NCI-H1092 treated with DMSO at 0.1 percent for 48 hours (cell line): Measurements from ENCODE around the gene ZNF185.

Experiments used
- DNase-seq: peaks from one replicate; lab custom pipeline; 2025; lab: John Stamatoyannopoulos, UW

The ZNF185 gene

GRCh38 chrX:152897222-152898131 lies at the start of gene ZNF185:
Gene ZNF185, plus strand, starts transcription at chrX:152898067. Its CDS starts 16,423 bp downstream, at chrX:152914490.
- no peak for DNase-seq

DNA sequence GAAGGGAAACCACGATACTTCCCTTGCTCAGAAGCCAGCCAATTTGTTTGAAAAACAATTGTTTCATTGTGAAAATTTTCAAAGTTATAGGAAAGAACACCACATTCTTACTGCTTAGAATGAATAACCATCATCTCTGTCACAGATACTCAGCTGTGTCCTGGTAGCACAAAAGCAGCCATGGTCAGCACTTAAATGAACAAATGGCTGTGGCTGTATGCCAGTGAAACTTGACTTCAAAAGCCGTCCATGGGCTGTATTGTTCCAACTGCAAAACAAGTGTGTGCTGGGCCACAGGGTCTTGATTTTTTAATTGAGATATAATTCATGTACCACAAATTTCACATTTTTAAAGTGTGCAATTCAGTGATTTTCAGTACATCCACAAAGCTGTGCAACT lies 47.4 kb upstream of the ZNF185 start:
- no peak for DNase-seq

DNA sequence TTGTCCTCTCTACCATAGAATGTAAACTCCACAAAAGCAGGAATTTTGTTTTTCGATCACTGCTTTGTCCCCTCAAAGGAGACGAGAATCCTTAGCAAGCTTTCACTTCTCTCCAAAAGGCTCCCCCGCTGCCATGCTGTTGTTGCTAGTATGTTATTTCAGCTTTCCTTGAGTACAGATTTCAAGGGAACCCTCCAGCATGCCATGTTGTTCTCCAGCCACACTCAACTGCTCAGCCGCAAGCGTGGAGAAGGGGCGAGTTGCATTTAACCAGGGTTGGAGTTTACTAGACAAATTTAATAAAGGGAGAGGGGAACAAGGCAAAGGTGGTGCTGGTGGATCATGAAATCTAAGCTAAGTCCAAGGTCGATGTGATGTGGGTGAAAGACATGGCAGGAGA lies 43.9 kb upstream of the ZNF185 start:
- no peak for DNase-seq

DNA sequence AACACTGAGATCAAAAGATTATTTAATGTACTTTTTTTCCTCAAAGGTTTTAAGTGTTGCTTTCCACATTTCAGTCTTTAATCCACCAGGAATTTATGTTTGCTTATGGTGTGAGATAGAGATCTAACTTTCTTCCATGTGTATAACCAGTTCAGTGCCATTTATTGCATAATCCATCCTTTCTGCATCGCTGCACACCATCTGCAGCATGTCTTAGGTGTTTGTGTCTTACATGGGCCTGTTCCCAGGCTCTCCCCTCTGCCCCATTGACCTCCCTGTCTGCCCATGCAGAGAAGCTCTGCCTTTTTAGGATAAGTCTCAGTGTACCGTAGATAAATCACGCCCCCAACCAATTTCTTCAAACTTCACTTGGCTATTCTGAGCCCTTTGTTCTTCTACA lies 36.8 kb upstream of the ZNF185 start:
- DNase-seq, result no peak

- no peak for DNase-seq
Measured at GRCh38 chrX:152861826-152862225, 36.0 kb upstream of the ZNF185 start.

- no peak for DNase-seq
Measured at GRCh38 chrX:152865232-152865920, 32.5 kb upstream of the ZNF185 start.

- no peak for DNase-seq
Measured at GRCh38 chrX:152866386-152866785, 31.5 kb upstream of the ZNF185 start.

DNA sequence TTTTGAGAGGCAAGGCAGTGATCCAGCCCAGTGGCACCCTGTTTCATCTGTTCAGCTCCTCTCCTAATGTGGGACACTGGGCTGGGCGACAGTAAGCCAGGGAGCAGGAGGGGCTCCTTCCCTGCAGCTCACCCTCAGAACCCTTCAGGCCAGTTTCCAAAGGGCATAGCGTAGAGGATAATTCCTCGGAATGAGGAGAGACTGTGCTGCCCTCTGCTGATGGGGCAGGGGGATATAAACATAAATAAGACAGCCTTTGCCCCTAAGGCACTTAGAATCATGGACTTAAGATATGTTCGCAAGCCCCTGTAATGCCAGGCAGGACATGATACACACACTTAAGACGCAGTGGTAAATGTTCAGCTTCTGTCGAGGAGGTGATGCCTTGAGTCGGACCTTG lies 27.9 kb upstream of the ZNF185 start:
- no peak for DNase-seq

DNA sequence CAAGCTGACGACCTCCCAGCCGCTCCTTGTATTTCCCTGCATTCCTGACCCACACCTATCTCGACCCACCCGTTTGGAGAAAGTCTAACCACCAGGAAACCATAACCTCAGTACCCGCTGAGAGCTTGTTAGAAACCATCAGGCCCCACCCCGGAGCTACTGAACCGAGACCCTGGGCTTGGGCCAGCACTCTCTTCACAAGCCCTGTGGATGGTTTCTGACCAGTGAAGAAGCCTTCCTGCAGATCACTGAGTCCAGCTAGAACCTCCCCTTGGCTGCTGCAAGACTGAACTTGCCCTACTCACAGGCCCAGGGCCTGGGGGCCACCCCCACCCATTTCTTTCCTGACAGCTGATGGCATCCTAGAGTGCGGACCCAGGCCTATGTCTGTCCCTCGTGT lies 26.6 kb upstream of the ZNF185 start:
- DNase-seq, result no peak

GRCh38 chrX:152872522-152872921 lies 25.3 kb upstream of the ZNF185 start:
- DNase-seq, result no peak

- no peak for DNase-seq
Measured at GRCh38 chrX:152873361-152873760, 24.5 kb upstream of the ZNF185 start.

- no peak for DNase-seq
Measured at GRCh38 chrX:152876931-152877840, 20.7 kb upstream of the ZNF185 start.

DNA sequence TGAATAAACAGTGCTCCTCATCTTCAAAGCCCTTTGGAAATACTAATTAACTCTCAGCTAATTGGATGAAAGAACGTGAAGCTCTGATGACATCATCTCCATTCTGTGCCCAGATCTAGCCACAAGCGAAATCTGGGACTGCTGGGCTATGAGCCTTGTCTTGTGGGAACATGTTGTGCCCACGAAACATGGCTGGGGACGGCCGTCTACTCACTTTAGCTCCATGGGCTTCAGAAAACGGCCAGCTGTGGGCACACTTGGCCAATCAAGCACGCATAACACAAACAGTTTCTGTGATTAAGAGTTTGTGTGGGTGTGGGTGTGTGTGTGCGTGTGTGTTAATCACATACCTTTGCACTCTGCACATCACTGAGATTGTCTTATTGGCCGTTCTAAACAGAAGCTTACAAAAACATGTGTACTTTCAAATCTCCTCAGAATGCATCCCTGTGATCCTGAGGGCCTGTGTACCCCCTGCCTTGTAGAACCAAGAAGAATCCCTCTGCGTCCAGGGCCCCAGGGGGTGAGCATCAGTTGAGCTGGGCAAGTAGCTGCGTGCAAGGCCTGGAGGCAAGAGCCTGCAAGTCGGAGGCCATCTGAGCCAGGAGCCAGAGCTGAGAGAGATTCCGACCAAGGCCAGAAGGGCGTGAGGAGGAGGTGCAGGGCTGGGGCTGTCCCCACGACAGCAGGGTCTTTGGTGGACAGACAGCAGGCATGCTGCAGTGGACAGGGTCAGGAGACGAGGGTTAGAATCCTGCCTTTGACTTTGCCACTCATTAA lies 18.7 kb upstream of the ZNF185 start:
- no peak for DNase-seq

- no peak for DNase-seq
Measured at GRCh38 chrX:152881289-152881688, 16.6 kb upstream of the ZNF185 start.

- no peak for DNase-seq
Measured at GRCh38 chrX:152884171-152884570, 13.7 kb upstream of the ZNF185 start.

DNA sequence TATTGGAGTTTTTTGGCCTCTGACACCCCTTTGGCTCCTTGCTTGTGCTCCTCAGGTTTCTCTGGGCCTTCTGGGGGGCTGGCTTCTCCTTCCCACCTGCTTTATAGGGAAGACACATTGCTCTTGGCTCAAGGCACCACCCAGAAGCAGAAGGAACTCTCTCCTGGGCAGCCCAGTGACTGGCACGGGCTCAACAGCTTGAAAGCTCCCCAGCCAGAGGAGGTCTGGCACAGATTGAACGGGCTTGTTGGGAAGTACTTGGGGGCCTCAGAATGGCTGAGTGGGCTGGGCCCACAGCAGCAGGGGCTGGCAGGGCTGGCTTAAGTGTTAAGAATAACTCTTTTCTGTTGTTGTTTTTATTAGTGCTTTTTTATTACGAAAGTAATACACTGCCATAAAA lies 11.2 kb upstream of the ZNF185 start:
- peak; percentile 2 for DNase-seq

- no peak for DNase-seq
Measured at GRCh38 chrX:152892499-152892898, 5.4 kb upstream of the ZNF185 start.

GRCh38 chrX:152892999-152893891 lies 4.6 kb upstream of the ZNF185 start:
- DNase-seq, result no peak

DNA sequence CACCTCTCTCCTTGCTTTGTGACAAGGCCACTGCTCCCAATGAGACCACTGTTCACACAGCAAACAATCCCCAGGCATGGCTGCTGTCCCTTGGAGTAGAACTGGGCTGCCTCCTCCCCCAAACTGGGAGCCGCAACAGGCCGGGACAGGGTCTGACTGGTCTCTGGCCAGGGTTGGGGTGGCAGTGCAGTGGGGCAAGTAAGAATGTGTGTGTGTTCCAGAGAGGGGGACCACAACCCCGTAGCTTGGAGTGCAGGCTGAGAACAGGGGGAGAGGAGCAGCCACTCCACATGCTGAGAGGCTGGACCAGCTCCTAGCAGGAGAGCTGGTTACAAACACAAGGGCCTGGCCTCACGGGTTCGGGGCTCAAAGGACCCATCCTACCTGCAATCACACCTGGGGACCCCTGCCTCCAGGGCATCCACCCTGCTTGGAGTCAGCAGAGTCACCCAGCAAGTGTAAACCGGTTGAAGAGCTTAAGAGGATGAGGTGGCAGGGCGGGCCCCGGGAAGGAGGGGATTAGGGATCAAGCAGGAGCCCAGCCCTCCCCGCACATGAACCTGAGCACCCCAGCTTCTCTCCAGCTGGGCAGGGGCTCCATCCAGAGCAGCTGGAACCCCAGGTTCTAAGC lies 3.8 kb upstream of the ZNF185 start:
- DNase-seq, result no peak

DNA sequence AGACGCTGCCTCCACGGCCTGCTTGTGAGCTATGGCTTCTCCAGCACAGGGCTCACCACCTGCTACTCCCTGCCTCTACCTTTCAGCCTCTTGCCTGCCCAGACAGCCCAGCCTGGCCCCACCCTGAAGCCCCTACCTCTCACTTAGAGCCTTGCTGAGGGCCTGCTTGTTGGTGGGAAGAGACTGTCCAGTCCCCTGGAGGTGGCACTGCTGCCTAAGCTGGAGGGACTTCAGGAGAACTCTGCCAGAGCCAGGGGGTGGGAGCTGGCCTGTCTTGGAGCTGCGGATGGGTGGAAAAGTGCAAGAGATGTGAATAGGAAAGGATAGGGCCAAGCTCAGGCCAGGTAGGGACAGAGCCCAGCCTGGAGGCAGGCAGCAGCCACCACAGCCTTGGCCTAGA lies 2.7 kb upstream of the ZNF185 start:
- no peak for DNase-seq
